Activated B cell treated with CpG ODN at 0.5 μM for 24 hours (primary cell): ENCODE data around the gene ARHGAP26. TPM values are rescaled to one million over a fixed set of nuclear protein-coding genes. Genes with fewer than 3 reads are reported as not detected.

ENCODE experiments used
- ATAC-seq: fragments of 200-7000 bp; cut with Tn5 transposase; one replicate; pipeline ENCODE4 v1.10.0; 2021; ENCODE audit warnings: low read depth, mild to moderate bottlenecking, moderate library complexity
- CTCF ChIA-PET: fragments of 350-600 bp; sonication (Branson Sonifier 250); formaldehyde crosslinking; loops from one replicate; lab custom pipeline; 2021; ENCODE audit warnings: antibody characterized with exemption; lab: Charles Lee
- POLR2A ChIA-PET: fragments of 350-600 bp; sonication (Branson Sonifier 250); formaldehyde crosslinking; loops from one replicate; lab custom pipeline; 2021; ENCODE audit warnings: antibody characterized with exemption; lab: Charles Lee
- DNase-seq: peaks from one replicate; pipeline ENCODE4 v3.0.0; 2022
- H3K27ac Mint-ChIP-seq: one replicate; pipeline ENCODE4 v1.8.0; 2020; ENCODE audit warnings: mixed read lengths
- H3K27me3 Mint-ChIP-seq: one replicate; pipeline ENCODE4 v1.8.0; 2021; ENCODE audit warnings: mixed read lengths
- H3K36me3 Mint-ChIP-seq: one replicate; pipeline ENCODE4 v1.8.0; 2021; ENCODE audit warnings: low read depth, mixed read lengths
- H3K4me1 Mint-ChIP-seq: one replicate; pipeline ENCODE4 v1.8.0; 2021; ENCODE audit warnings: mixed read lengths
- H3K4me3 Mint-ChIP-seq: one replicate; pipeline ENCODE4 v1.8.0; 2020; ENCODE audit warnings: mild to moderate bottlenecking, mixed read lengths
- H3K9me3 Mint-ChIP-seq: one replicate; pipeline ENCODE4 v1.8.0; 2020; ENCODE audit warnings: mixed read lengths
- intact Hi-C: fragments of 100-400 bp; cut with micrococcal nuclease; formaldehyde crosslinking; loops from one replicate; pipeline ENCODE4 v1.15.1; 2024
- total RNA-seq: library from RNA; stranded (reverse); gene quantifications from 2 replicates; pipeline ENCODE4 v1.2.3, GENCODE V29; 2022
- TF ChIP-seq, protein P1 (sequence below): fragments of 200-600 bp; IDR thresholded peaks from one replicate; pipeline ENCODE4 v1.8.0; 2022; ENCODE audit warnings: antibody characterized with exemption, mild to moderate bottlenecking

The ARHGAP26 gene
- total RNA-seq, 1 donor from 2014 or later: 20.9 TPM

- ChIA-PET CTCF (no interaction called here), POLR2A (no interaction called here)
- intact Hi-C loops: no loop called here
- peaks cover 14% of the 10 kb centered on the region for H3K4me1 Mint-ChIP-seq
- TF ChIP-seq, protein P1, sequence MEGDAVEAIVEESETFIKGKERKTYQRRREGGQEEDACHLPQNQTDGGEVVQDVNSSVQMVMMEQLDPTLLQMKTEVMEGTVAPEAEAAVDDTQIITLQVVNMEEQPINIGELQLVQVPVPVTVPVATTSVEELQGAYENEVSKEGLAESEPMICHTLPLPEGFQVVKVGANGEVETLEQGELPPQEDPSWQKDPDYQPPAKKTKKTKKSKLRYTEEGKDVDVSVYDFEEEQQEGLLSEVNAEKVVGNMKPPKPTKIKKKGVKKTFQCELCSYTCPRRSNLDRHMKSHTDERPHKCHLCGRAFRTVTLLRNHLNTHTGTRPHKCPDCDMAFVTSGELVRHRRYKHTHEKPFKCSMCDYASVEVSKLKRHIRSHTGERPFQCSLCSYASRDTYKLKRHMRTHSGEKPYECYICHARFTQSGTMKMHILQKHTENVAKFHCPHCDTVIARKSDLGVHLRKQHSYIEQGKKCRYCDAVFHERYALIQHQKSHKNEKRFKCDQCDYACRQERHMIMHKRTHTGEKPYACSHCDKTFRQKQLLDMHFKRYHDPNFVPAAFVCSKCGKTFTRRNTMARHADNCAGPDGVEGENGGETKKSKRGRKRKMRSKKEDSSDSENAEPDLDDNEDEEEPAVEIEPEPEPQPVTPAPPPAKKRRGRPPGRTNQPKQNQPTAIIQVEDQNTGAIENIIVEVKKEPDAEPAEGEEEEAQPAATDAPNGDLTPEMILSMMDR: no peak
- peaks cover 7% of the 10 kb centered on the region for H3K36me3 Mint-ChIP-seq
- H3K27me3 Mint-ChIP-seq: no peaks in the 10 kb centered on the region
- DNase-seq: no peak
- no peak overlapping the region for H3K27ac Mint-ChIP-seq
- no peak overlapping the region for H3K4me3 Mint-ChIP-seq
- no peaks in the 10 kb centered on the region for H3K9me3 Mint-ChIP-seq
- ATAC-seq: no peak
Measured at GRCh38 chr5:142931896-142932686, 161.9 kb downstream of the ARHGAP26 start.

DNA sequence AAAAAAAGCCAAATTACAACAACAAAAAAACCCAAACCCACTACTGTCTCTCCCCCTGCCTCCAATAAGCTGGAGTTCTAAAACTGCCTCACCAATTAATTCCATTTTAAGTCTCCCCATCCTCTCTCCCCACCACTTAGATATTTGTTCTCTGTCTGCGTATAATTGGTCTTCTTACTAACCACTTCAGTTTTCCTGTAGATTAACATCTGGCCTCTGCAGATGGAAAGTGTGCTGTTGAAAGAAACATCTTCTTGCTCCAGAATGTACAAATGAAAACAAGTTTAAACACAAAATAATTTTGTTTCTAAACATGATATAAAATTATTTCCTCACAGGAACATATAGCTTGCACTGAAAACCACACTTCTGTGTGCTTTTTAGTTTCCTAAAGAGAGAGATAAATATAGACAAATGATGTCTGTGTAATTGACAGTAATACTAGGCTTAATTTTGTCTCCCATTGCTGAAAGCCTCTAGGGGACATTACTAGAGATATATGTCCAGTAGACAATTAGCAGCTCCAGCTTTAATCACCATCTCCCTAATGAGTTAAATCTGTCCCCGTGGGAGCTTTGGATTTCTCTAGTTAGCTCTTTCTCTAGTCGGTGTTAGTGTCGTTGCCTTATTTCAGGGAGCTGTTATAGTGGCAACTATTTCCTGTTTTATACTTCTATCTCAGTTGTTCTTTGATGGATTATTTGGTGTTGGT is 164.0 kb downstream of the ARHGAP26 start:
- POLR2A ChIA-PET: interaction anchor here (0.6 kb wide), 1 partner anchor 113 kb away, joined by 8 read pairs; no protein-coding TSS in a partner anchor

DNA sequence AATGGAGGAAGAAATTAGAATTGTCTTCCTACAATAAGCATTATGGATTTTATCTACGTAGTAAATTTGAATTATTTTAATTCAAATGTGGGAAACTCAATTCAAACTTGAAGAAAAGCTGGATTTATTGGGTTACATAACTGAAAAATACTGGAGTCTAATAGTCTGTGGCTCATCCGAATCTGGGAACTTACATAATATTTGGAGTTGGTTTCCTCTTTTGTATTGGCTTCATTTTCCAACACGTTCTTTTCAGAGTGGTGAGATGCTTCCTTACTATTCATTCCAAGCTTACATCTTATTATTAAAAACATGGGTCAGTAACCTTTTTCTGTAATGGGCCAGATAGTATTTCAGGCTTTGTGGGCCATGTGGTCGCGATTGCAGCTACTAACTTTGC is 164.8 kb downstream of the ARHGAP26 start:
- H3K27ac Mint-ChIP-seq: no peak overlapping the region
- H3K4me1 Mint-ChIP-seq: peaks cover 14% of the 10 kb centered on the region
- ChIA-PET POLR2A (no interaction called here), CTCF (interaction anchor here (1.3 kb wide), 1 partner anchor 1256 kb away, joined by 3 read pairs; no protein-coding TSS in a partner anchor)
- H3K36me3 Mint-ChIP-seq: peaks cover 7% of the 10 kb centered on the region
- intact Hi-C loops: no loop called here
- H3K27me3 Mint-ChIP-seq: no peaks in the 10 kb centered on the region
- ATAC-seq (no peak), DNase-seq (no peak)
- TF ChIP-seq, protein P1: no peak
- H3K4me3 Mint-ChIP-seq: no peak overlapping the region
- no peaks in the 10 kb centered on the region for H3K9me3 Mint-ChIP-seq

More for the DNA sequence above, 164.0 kb downstream of the ARHGAP26 start:
- DNase-seq (no peak), ATAC-seq (no peak)
- H3K36me3 Mint-ChIP-seq: peaks cover 7% of the 10 kb centered on the region
- TF ChIP-seq, protein P1: no peak
- CTCF ChIA-PET: interaction anchor here (1.0 to 1.3 kb wide), 2 partner anchors 12 to 1257 kb away, joined by 3 read pairs; no protein-coding TSS in a partner anchor
- H3K4me1 Mint-ChIP-seq: peaks cover 14% of the 10 kb centered on the region
- H3K9me3 Mint-ChIP-seq: no peaks in the 10 kb centered on the region
- intact Hi-C loops: no loop called here
- no peaks in the 10 kb centered on the region for H3K27me3 Mint-ChIP-seq
- no peak overlapping the region for H3K27ac Mint-ChIP-seq
- H3K4me3 Mint-ChIP-seq: no peak overlapping the region

DNA sequence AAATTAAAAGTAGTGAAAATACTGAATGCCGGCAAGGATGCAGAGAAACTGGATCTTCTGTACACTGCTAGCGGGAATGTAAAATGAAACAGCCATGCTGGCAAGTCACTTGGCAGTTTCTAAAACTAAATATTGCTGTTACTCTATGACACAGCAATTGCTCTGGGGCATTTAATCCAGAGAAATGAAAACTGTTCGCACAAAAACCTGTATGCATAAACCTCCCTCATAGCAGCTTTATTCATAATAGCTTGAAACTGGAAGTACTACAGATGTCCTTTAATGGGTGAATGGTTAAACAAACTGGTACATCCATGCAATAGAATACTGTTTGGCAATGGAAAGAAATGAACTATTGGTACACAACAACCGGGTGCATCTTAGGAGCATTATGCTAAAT is 167.2 kb downstream of the ARHGAP26 start:
- H3K4me1 Mint-ChIP-seq: peaks cover 14% of the 10 kb centered on the region
- ATAC-seq (no peak), DNase-seq (no peak)
- CTCF ChIA-PET: no interaction called here
- POLR2A ChIA-PET: no interaction called here
- no peaks in the 10 kb centered on the region for H3K27me3 Mint-ChIP-seq
- H3K27ac Mint-ChIP-seq: no peak overlapping the region
- no peak overlapping the region for H3K4me3 Mint-ChIP-seq
- peaks cover 4% of the 10 kb centered on the region for H3K36me3 Mint-ChIP-seq
- intact Hi-C loops: no loop called here
- TF ChIP-seq, protein P1: no peak
- H3K9me3 Mint-ChIP-seq: no peaks in the 10 kb centered on the region
